MCF 10A (cell line): ENCODE data around the gene FAM228A. TPM values are rescaled to one million over a fixed set of nuclear protein-coding genes. Genes with fewer than 3 reads are reported as not detected.

Experiments
- BruUV-seq: library from RNA; stranded (reverse); fragments of 400-500 nt; replicated peaks from 2 replicates; lab custom pipeline; 2021; lab: Mats Ljungman, UMichigan
- CTCF ChIA-PET: fragments of 300-600 bp; sonication (Branson Sonifier 250); formaldehyde crosslinking; extraction: SDS; loops from one replicate; lab custom pipeline; 2021; ENCODE audit warnings: antibody characterized with exemption, inconsistent platforms; lab: Yijun Ruan, JAX
- POLR2A ChIA-PET: fragments of 300-600, 350-650 bp; sonication (Branson Sonifier 250); formaldehyde crosslinking; extraction: SDS; loops from one replicate; lab custom pipeline; 2020; ENCODE audit warnings: antibody characterized with exemption, inconsistent platforms; lab: Yijun Ruan, JAX
- DNase-seq: peaks from one replicate; pipeline ENCODE4 v3.0.0-alpha.2; 2018; ENCODE audit not compliant: unreplicated experiment
- H3K27ac Mint-ChIP-seq: one replicate; pipeline ENCODE4 v1.8.0; 2022; ENCODE audit warnings: mild to moderate bottlenecking, low read depth, mixed read lengths; ENCODE audit not compliant: unreplicated experiment
- H3K27me3 Mint-ChIP-seq: one replicate; pipeline ENCODE4 v1.8.0; 2022; ENCODE audit warnings: mixed read lengths; ENCODE audit not compliant: insufficient read depth, unreplicated experiment
- H3K36me3 Mint-ChIP-seq: one replicate; pipeline ENCODE4 v1.8.0; 2022; ENCODE audit warnings: mild to moderate bottlenecking, moderate library complexity, mixed read lengths; ENCODE audit not compliant: insufficient read depth, unreplicated experiment
- H3K4me1 Mint-ChIP-seq: one replicate; pipeline ENCODE4 v1.8.0; 2022; ENCODE audit warnings: mixed read lengths; ENCODE audit not compliant: insufficient read depth, unreplicated experiment
- H3K4me3 Mint-ChIP-seq: one replicate; pipeline ENCODE4 v1.8.0; 2022; ENCODE audit warnings: mild to moderate bottlenecking, moderate library complexity, mixed read lengths; ENCODE audit not compliant: unreplicated experiment
- H3K9me3 Mint-ChIP-seq: one replicate; pipeline ENCODE4 v1.8.0; 2022; ENCODE audit warnings: mixed read lengths; ENCODE audit not compliant: unreplicated experiment
- CTCF ChIP-seq: fragments of 200-600 bp; IDR thresholded peaks from one replicate; pipeline ENCODE4 v1.8.0; 2022; ENCODE audit warnings: antibody characterized with exemption, mild to moderate bottlenecking; ENCODE audit not compliant: unreplicated experiment
- intact Hi-C: fragments of 100-400 bp; cut with micrococcal nuclease; formaldehyde crosslinking; loops from 2 replicates; pipeline ENCODE4 v1.14.1; 2022
- total RNA-seq: library from RNA; stranded (reverse); gene quantifications from 2 replicates; pipeline ENCODE4 v1.2.3, GENCODE V29; 2022

The FAM228A gene
- total RNA-seq, 1 experiment from 2014 or later: not detected

DNA sequence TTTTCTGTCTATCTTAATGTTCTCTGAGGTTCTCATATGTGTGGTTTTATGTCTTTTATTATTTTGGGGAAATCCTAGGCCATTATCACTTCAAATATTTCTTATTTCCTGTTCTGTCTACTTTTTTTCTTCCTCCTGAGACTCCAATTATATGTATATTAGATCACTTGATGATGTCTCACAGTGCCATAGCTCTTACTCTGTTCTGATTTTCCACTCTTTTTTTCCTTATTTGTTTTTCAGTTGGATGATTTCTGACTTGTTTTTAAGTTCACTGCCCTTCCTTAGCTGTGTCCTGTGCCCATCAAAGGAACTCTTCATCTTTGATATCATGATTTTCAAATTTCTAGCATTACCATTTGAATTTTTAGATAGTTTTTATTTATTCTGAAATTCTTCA lies 27.5 kb upstream of the FAM228A start:
- peaks cover 22% of the 10 kb centered on the region for H3K36me3 Mint-ChIP-seq
- H3K27ac Mint-ChIP-seq: no peak overlapping the region
- intact Hi-C loops: no loop called here
- TF ChIP-seq CTCF: no peak
- ChIA-PET CTCF (interaction anchor here (0.6 kb wide), 2 partner anchors 32 to 213 kb away, joined by 3 read pairs; partner anchors contain the start of gene ITSN2), POLR2A (interaction anchor here (0.6 to 0.7 kb wide), 2 partner anchors 18 to 167 kb away, joined by 3 to 4 read pairs; no protein-coding TSS in a partner anchor)
- H3K4me1 Mint-ChIP-seq: no peaks in the 10 kb centered on the region
- H3K9me3 Mint-ChIP-seq: peaks cover 21% of the 10 kb centered on the region
- no TSS peak for BruUV-seq
- no peak for DNase-seq
- H3K27me3 Mint-ChIP-seq: no peaks in the 10 kb centered on the region
- H3K4me3 Mint-ChIP-seq: no peak overlapping the region

DNA sequence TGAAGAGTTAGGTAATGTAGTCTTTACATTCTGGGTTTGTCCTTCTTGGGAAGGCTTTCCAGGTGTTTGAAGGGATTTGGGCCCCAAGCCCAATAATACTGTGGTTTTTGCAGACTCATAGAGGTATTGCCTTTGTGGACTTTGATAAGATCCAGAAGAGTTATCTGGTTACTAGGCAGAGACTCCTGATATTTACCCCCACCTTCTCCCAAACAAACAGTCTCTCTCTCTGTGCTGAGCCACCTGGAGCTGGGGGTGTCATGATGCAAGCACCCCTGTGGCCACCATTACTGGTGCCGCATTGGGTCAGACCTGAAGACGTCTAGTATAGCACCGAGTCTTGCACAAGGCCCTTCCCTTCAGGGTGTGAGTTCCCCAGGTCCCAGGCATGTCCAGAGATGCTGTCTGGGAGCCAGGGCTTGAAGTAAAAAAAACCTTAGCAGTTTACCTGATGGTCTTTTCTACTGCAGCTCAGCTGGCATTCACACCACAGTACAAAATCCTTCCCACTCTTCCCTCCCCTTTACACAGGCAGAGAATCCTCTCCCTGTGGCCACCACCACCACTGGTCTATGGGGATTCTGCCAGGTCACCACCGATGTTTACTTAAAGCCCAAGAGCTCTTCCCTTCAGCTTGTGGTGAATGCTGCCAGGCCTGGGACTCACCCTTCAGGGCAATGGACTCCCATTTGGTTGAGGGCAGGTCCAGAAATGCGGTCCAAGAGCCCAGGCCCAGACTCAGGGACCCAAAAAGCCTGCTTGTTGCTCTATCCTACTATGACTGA lies 22.2 kb upstream of the FAM228A start:
- DNase-seq: no peak
- CTCF ChIA-PET: interaction anchor here (1.6 kb wide), 1 partner anchor 67 kb away, joined by 3 read pairs; no protein-coding TSS in a partner anchor
- no peaks in the 10 kb centered on the region for H3K4me1 Mint-ChIP-seq
- no peak for TF ChIP-seq CTCF
- POLR2A ChIA-PET: interaction anchor here (0.7 to 1.2 kb wide), 2 partner anchors 21 to 91 kb away, joined by 3 read pairs; no protein-coding TSS in a partner anchor
- no peaks in the 10 kb centered on the region for H3K27me3 Mint-ChIP-seq
- intact Hi-C loops: no loop called here
- no peak overlapping the region for H3K27ac Mint-ChIP-seq
- peaks cover 6% of the 10 kb centered on the region for H3K36me3 Mint-ChIP-seq
- no TSS peak for BruUV-seq
- H3K9me3 Mint-ChIP-seq: peaks cover 15% of the 10 kb centered on the region
- H3K4me3 Mint-ChIP-seq: no peak overlapping the region

- BruUV-seq: no TSS peak
- intact Hi-C loops: no loop called here
- CTCF ChIA-PET: interaction anchor here (1.6 kb wide), 1 partner anchor 68 kb away, joined by 3 read pairs; no protein-coding TSS in a partner anchor
- Mint-ChIP-seq H3K27me3 (no peaks in the 10 kb centered on the region), H3K36me3 (peaks cover 6% of the 10 kb centered on the region), H3K9me3 (peaks cover 7% of the 10 kb centered on the region), H3K4me3 (no peak overlapping the region), H3K27ac (no peak overlapping the region), H3K4me1 (no peaks in the 10 kb centered on the region)
- no peak for DNase-seq
- POLR2A ChIA-PET: no interaction called here
- no peak for TF ChIP-seq CTCF
Measured at GRCh38 chr2:24153478-24153877, 21.4 kb upstream of the FAM228A start.

DNA sequence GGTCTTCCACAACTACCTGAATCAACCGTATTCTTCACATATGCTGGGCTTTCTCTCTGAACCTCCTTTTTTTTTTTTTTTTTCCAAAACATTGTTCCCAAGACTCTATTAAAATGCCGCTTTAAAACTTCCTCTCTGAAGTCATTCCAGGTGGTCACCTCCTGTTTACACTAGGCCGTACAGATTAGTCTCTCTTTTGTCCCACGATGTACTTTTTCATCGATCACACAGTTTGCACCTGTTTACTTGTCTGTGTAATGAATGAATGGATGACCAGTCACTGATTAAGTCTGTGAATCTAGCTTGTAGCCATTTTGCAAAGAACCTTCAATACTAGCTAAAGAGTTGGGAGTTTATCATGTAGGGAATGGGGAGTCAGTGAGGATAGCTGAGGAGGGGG lies 16.7 kb upstream of the FAM228A start:
- ChIA-PET POLR2A (no interaction called here), CTCF (no interaction called here)
- intact Hi-C loops: no loop called here
- BruUV-seq: no TSS peak
- Mint-ChIP-seq H3K36me3 (no peaks in the 10 kb centered on the region), H3K9me3 (no peaks in the 10 kb centered on the region), H3K27ac (no peak overlapping the region), H3K27me3 (no peaks in the 10 kb centered on the region), H3K4me1 (no peaks in the 10 kb centered on the region), H3K4me3 (no peak overlapping the region)
- no peak for DNase-seq
- TF ChIP-seq CTCF: no peak
